Measurements from ENCODE around the gene KIF2A. TPM values are rescaled to one million over a fixed set of nuclear protein-coding genes. Genes with fewer than 3 reads are reported as not detected.
A peak's percentile ranks its signal among the peaks of the same experiment; 100 is the strongest.

KIF2A gene
- total and polyA plus RNA-seq, 2 of the 13 experiments (the other 11 are each of a cell fraction or from before 2014, with no cell fraction given), result 8.5 to 19.2 TPM

DNA sequence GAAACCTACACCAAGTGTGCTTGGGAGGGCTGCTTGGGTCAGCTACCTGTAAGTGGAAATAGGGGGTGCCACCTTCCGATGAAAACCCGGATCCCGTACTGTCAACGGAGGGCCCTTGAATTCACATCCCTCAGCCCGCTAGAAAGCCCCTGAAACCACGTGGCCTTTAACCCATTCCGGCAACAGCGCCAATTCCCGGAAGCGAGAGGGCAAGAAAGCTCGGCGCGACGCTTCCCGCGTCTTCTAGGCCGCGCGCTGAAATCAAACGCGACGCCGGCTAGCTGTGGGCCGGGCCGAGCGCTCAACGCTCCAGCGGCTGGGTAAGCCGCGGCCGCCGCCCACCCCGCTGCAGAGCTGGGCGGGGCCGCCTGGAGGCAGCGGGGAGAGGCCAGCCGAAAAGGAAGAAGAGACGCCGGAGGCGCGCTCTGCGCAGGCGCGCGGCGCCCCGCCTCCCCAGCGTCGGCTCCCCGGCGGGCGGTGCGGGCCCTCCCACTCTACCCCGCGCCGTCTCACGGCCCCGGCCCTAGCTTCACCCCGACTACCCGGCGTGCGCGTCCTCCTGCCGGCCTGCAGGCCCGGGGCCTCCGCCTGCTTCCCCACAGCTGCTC lies at the start of gene KIF2A (continued):
- TF ChIP-seq, protein P1, sequence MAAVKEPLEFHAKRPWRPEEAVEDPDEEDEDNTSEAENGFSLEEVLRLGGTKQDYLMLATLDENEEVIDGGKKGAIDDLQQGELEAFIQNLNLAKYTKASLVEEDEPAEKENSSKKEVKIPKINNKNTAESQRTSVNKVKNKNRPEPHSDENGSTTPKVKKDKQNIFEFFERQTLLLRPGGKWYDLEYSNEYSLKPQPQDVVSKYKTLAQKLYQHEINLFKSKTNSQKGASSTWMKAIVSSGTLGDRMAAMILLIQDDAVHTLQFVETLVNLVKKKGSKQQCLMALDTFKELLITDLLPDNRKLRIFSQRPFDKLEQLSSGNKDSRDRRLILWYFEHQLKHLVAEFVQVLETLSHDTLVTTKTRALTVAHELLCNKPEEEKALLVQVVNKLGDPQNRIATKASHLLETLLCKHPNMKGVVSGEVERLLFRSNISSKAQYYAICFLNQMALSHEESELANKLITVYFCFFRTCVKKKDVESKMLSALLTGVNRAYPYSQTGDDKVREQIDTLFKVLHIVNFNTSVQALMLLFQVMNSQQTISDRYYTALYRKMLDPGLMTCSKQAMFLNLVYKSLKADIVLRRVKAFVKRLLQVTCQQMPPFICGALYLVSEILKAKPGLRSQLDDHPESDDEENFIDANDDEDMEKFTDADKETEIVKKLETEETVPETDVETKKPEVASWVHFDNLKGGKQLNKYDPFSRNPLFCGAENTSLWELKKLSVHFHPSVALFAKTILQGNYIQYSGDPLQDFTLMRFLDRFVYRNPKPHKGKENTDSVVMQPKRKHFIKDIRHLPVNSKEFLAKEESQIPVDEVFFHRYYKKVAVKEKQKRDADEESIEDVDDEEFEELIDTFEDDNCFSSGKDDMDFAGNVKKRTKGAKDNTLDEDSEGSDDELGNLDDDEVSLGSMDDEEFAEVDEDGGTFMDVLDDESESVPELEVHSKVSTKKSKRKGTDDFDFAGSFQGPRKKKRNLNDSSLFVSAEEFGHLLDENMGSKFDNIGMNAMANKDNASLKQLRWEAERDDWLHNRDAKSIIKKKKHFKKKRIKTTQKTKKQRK (IDR thresholded peaks at IDR 0.05; ENCODE audit: low read length), result no peak
- 0 out of 2 replicates have a peak, but pooled peaks have one; percentile 75 for TF ChIP-seq ARHGAP35 (CRISPR knock-in tag; IDR thresholded peaks at IDR 0.05; ENCODE audit: borderline replicate concordance)
- no peak for TF ChIP-seq RFX3 (CRISPR knock-in tag; IDR thresholded peaks at IDR 0.05)
- TF ChIP-seq HHEX (CRISPR knock-in tag; IDR thresholded peaks at IDR 0.05), result no peak
- TF ChIP-seq HES4 (CRISPR knock-in tag; IDR thresholded peaks at IDR 0.05; ENCODE audit: borderline replicate concordance), result peak; percentile 80; the same call in 1 of the 2 replicates
- TF ChIP-seq, protein P2, sequence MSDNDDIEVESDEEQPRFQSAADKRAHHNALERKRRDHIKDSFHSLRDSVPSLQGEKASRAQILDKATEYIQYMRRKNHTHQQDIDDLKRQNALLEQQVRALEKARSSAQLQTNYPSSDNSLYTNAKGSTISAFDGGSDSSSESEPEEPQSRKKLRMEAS (IDR thresholded peaks at IDR 0.05), result peak; percentile 98
- TF ChIP-seq, protein P3, sequence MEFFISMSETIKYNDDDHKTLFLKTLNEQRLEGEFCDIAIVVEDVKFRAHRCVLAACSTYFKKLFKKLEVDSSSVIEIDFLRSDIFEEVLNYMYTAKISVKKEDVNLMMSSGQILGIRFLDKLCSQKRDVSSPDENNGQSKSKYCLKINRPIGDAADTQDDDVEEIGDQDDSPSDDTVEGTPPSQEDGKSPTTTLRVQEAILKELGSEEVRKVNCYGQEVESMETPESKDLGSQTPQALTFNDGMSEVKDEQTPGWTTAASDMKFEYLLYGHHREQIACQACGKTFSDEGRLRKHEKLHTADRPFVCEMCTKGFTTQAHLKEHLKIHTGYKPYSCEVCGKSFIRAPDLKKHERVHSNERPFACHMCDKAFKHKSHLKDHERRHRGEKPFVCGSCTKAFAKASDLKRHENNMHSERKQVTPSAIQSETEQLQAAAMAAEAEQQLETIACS (CRISPR knock-in tag; IDR thresholded peaks at IDR 0.05), result no peak
- TF ChIP-seq, protein P4, sequence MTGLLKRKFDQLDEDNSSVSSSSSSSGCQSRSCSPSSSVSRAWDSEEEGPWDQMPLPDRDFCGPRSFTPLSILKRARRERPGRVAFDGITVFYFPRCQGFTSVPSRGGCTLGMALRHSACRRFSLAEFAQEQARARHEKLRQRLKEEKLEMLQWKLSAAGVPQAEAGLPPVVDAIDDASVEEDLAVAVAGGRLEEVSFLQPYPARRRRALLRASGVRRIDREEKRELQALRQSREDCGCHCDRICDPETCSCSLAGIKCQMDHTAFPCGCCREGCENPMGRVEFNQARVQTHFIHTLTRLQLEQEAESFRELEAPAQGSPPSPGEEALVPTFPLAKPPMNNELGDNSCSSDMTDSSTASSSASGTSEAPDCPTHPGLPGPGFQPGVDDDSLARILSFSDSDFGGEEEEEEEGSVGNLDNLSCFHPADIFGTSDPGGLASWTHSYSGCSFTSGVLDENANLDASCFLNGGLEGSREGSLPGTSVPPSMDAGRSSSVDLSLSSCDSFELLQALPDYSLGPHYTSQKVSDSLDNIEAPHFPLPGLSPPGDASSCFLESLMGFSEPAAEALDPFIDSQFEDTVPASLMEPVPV (CRISPR knock-in tag; IDR thresholded peaks at IDR 0.05), result peak; percentile 88; the same call in 1 of the 2 replicates
- no peak for TF ChIP-seq ZNF7 (CRISPR knock-in tag; IDR thresholded peaks at IDR 0.05)
- TF ChIP-seq SALL2 (CRISPR knock-in tag; IDR thresholded peaks at IDR 0.05), result peak; percentile 66; the same call in 1 of the 2 replicates
- TF ChIP-seq POGZ (CRISPR knock-in tag; IDR thresholded peaks at IDR 0.05), result peak; percentile 72
- TF ChIP-seq, protein P5, sequence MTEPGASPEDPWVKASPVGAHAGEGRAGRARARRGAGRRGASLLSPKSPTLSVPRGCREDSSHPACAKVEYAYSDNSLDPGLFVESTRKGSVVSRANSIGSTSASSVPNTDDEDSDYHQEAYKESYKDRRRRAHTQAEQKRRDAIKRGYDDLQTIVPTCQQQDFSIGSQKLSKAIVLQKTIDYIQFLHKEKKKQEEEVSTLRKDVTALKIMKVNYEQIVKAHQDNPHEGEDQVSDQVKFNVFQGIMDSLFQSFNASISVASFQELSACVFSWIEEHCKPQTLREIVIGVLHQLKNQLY (CRISPR knock-in tag; IDR thresholded peaks at IDR 0.05), result peak; percentile 61; the same call in 1 of the 2 replicates
- TF ChIP-seq, protein P6, sequence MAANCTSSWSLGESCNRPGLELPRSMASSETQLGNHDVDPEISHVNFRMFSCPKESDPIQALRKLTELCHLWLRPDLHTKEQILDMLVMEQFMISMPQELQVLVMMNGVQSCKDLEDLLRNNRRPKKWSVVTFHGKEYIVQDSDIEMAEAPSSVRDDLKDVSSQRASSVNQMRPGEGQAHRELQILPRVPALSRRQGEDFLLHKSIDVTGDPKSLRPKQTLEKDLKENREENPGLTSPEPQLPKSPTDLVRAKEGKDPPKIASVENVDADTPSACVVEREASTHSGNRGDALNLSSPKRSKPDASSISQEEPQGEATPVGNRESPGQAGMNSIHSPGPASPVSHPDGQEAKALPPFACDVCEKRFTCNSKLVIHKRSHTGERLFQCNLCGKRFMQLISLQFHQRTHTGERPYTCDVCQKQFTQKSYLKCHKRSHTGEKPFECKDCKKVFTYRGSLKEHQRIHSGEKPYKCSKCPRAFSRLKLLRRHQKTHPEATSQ (CRISPR knock-in tag; IDR thresholded peaks at IDR 0.05; ENCODE audit: borderline replicate concordance), result peak; percentile 98
- TF ChIP-seq ZBTB21 (CRISPR knock-in tag; IDR thresholded peaks at IDR 0.05), result no peak
- TF ChIP-seq, protein P7, sequence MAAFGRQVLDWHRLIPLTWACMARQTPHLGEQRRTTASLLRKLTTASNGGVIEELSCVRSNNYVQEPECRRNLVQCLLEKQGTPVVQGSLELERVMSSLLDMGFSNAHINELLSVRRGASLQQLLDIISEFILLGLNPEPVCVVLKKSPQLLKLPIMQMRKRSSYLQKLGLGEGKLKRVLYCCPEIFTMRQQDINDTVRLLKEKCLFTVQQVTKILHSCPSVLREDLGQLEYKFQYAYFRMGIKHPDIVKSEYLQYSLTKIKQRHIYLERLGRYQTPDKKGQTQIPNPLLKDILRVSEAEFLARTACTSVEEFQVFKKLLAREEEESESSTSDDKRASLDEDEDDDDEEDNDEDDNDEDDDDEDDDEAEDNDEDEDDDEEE (CRISPR knock-in tag; IDR thresholded peaks at IDR 0.05), result peak; percentile 64; the same call in 1 of the 2 replicates
- TF ChIP-seq ZEB1 (IDR thresholded peaks at IDR 0.05; ENCODE audit: insufficient replicate concordance, low read depth), result no peak
- TF ChIP-seq REL (CRISPR knock-in tag; conservative IDR thresholded peaks at IDR 0.05), result peak; percentile 93; the same call in 1 of the 2 replicates
- no peak for TF ChIP-seq STAG1 (CRISPR knock-in tag; IDR thresholded peaks at IDR 0.05)
- TF ChIP-seq ZFP36 (IDR thresholded peaks at IDR 0.05; ENCODE audit: borderline replicate concordance, low read depth, low read length, partially characterized antibody), result no peak
- TF ChIP-seq GABPB1 (CRISPR knock-in tag; IDR thresholded peaks at IDR 0.05), result peak; percentile 81
